ENCODE measurements around the gene PRDM16.

Gene PRDM16

DNA sequence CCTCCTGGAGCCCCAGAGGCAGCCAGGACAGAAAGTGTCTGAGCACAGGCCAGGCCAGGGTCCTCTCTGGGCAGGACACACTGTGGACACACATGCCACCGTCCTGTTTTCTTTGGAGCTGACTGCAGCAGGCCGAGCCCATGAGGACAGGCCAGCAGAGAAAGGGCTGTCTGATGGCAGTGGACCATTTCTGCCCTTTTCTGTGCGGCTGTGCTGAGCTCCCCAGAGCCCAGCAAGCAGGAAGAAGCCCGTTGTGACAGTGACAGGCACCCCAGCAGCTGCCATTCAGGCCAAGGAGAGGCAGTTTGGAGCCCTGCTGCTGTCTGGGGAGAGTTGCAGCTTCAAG is 269.7 kb downstream of the PRDM16 start:
- H3K27me3 ChIP-seq (ENCODE audit: insufficient read depth, low read length, poor library complexity, severe bottlenecking): no peaks in the 10 kb centered on the region
- no peak for TF ChIP-seq EZH2phosphoT487 (IDR thresholded peaks at IDR 0.05; ENCODE audit: borderline replicate concordance)
- TF ChIP-seq, protein P1, sequence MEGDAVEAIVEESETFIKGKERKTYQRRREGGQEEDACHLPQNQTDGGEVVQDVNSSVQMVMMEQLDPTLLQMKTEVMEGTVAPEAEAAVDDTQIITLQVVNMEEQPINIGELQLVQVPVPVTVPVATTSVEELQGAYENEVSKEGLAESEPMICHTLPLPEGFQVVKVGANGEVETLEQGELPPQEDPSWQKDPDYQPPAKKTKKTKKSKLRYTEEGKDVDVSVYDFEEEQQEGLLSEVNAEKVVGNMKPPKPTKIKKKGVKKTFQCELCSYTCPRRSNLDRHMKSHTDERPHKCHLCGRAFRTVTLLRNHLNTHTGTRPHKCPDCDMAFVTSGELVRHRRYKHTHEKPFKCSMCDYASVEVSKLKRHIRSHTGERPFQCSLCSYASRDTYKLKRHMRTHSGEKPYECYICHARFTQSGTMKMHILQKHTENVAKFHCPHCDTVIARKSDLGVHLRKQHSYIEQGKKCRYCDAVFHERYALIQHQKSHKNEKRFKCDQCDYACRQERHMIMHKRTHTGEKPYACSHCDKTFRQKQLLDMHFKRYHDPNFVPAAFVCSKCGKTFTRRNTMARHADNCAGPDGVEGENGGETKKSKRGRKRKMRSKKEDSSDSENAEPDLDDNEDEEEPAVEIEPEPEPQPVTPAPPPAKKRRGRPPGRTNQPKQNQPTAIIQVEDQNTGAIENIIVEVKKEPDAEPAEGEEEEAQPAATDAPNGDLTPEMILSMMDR (conservative IDR thresholded peaks at IDR 0.05; ENCODE audit: low read length): no peak
- no peak overlapping the region for H3K4me3 ChIP-seq (ENCODE audit: low read length, poor library complexity, severe bottlenecking)
- no peak overlapping the region for H3K9ac ChIP-seq (ENCODE audit: low read depth, low read length, poor library complexity, severe bottlenecking)
- no peaks in the 10 kb centered on the region for H3K9me2 ChIP-seq (replicated peaks; ENCODE audit: low read depth, low read length)
- H3K4me2 ChIP-seq (ENCODE audit: low read depth, low read length, poor library complexity, severe bottlenecking): no peak overlapping the region
- H3K79me2 ChIP-seq (ENCODE audit: insufficient read depth, low read length): no peaks in the 10 kb centered on the region
- H3K9me3 ChIP-seq (ENCODE audit: insufficient read depth, low read depth, low read length): peaks cover 5% of the 10 kb centered on the region; the same call in 1 of the 2 replicates
- no peak overlapping the region for H2AFZ ChIP-seq (ENCODE audit: low read length)
- no peaks in the 10 kb centered on the region for H3F3A ChIP-seq (ENCODE audit: low read depth)
- H3K4me1 ChIP-seq (ENCODE audit: insufficient read depth, low read length, poor library complexity, severe bottlenecking): no peaks in the 10 kb centered on the region
- H3K36me3 ChIP-seq (ENCODE audit: insufficient read depth, low read length): no peaks in the 10 kb centered on the region
- H4K20me1 ChIP-seq (ENCODE audit: insufficient read depth, low read length, poor library complexity, severe bottlenecking): no peaks in the 10 kb centered on the region

DNA sequence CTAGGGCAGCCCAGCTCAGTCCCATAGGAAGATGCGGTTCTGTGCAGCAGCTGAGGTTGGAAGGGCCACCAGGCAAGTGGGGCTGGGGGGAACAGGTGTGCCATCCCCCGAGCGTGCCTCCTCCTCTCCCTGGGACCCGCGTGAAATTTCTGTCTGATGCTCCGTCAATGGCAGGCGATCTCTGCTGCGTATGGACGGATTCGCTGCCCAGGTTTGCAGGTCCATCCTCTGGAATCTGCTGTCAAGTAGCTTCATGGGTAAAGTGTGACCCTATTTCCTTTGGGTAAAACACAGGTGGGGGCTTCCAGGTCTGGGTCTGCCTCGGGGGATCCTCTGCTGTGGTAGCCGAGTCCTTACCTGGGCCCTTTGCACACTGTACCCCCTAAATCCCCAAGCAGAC is 270.9 kb downstream of the PRDM16 start:
- Histone ChIP-seq H3F3A (ENCODE audit: low read depth) (no peaks in the 10 kb centered on the region), H3K4me3 (ENCODE audit: low read length, poor library complexity, severe bottlenecking) (no peak overlapping the region), H3K79me2 (ENCODE audit: insufficient read depth, low read length) (no peaks in the 10 kb centered on the region), H4K20me1 (ENCODE audit: insufficient read depth, low read length, poor library complexity, severe bottlenecking) (no peaks in the 10 kb centered on the region), H2AFZ (ENCODE audit: low read length) (no peak overlapping the region), H3K27me3 (ENCODE audit: insufficient read depth, low read length, poor library complexity, severe bottlenecking) (no peaks in the 10 kb centered on the region), H3K4me2 (ENCODE audit: low read depth, low read length, poor library complexity, severe bottlenecking) (no peak overlapping the region), H3K9me3 (ENCODE audit: insufficient read depth, low read depth, low read length) (peaks cover 15% of the 10 kb centered on the region; the same call in 1 of the 2 replicates), H3K9ac (ENCODE audit: low read depth, low read length, poor library complexity, severe bottlenecking) (no peak overlapping the region), H3K36me3 (ENCODE audit: insufficient read depth, low read length) (no peaks in the 10 kb centered on the region), H3K4me1 (ENCODE audit: insufficient read depth, low read length, poor library complexity, severe bottlenecking) (no peaks in the 10 kb centered on the region), H3K9me2 (replicated peaks; ENCODE audit: low read depth, low read length) (no peaks in the 10 kb centered on the region)
- no peak for TF ChIP-seq EZH2phosphoT487 (IDR thresholded peaks at IDR 0.05; ENCODE audit: borderline replicate concordance)
- TF ChIP-seq, protein P1 (conservative IDR thresholded peaks at IDR 0.05; ENCODE audit: low read length): no peak

DNA sequence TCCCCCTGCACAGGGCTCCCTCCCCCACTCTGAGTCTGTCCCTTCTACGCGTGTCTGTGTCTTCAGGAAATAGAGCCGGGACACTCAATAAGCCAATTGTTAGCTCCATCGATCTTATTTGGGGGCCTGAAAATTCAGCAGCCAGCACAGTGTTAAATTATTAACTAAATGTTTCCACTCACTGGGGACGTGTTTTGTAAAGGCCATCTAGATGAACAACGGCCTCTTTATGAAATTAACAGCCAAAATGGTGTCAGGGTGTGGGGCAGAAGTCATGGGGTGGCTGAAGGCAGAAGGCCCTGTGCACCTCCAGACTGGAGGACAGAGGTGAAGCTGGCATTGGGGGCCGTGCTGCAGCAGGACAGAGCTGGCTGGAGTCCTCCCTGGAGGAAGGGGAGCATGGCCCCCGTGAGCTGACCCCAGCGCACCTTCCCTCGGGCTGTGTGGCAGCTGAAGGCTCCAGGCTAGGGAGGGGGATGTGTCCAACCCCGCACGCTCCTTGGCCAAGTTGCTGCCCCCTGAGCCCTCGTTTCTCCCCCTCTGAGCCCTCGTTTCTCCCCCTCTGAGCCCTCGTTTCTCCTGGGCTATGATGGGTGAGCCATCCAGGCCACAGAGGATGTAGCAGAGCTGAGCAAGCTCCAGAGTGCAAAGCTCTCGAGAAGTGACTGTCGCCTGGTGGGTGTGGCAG is 271.7 kb downstream of the PRDM16 start:
- Histone ChIP-seq H3K9me2 (replicated peaks; ENCODE audit: low read depth, low read length) (no peaks in the 10 kb centered on the region), H3K9me3 (ENCODE audit: insufficient read depth, low read depth, low read length) (peaks cover 15% of the 10 kb centered on the region; the same call in 1 of the 2 replicates), H3K4me2 (ENCODE audit: low read depth, low read length, poor library complexity, severe bottlenecking) (no peak overlapping the region), H3K27me3 (ENCODE audit: insufficient read depth, low read length, poor library complexity, severe bottlenecking) (no peaks in the 10 kb centered on the region), H2AFZ (ENCODE audit: low read length) (no peak overlapping the region), H3K79me2 (ENCODE audit: insufficient read depth, low read length) (no peaks in the 10 kb centered on the region), H3K36me3 (ENCODE audit: insufficient read depth, low read length) (no peaks in the 10 kb centered on the region), H4K20me1 (ENCODE audit: insufficient read depth, low read length, poor library complexity, severe bottlenecking) (no peaks in the 10 kb centered on the region), H3K4me1 (ENCODE audit: insufficient read depth, low read length, poor library complexity, severe bottlenecking) (no peaks in the 10 kb centered on the region), H3K9ac (ENCODE audit: low read depth, low read length, poor library complexity, severe bottlenecking) (no peak overlapping the region), H3K4me3 (ENCODE audit: low read length, poor library complexity, severe bottlenecking) (no peak overlapping the region), H3F3A (ENCODE audit: low read depth) (no peaks in the 10 kb centered on the region)
- TF ChIP-seq EZH2phosphoT487 (IDR thresholded peaks at IDR 0.05; ENCODE audit: borderline replicate concordance): no peak
- TF ChIP-seq, protein P1 (conservative IDR thresholded peaks at IDR 0.05; ENCODE audit: low read length): no peak
